GM20431 (cell line): ENCODE data around the gene DPM2.

Experiments
- in situ Hi-C: fragments of 300-500 bp; cut with MseI, MboI; formaldehyde crosslinking; loops from one replicate; pipeline ENCODE4 v1.15.0; 2020; ENCODE audit warnings: low sequenced_read_pairs; ENCODE audit not compliant: unreplicated experiment

DPM2 gene

DNA sequence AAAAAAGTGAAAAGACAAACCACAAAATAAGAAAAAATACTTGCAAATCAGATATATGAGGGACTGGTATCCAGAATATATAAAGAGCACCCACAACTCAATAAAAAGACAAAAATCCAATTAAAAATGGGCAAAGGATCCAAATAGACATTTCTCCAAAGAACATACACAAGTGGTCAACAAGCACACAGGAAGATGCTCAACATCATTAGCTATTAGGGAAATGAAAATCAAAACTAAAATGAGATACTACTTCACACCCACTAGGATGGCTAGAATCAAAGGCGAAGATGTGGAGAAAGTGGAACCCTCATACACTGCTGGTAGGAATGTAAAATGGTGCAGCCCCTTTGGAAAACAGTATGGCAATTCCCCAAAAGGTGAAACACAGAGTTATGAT is 21.1 kb upstream of the DPM2 start:
- in situ Hi-C loops, result no loop called here

DNA sequence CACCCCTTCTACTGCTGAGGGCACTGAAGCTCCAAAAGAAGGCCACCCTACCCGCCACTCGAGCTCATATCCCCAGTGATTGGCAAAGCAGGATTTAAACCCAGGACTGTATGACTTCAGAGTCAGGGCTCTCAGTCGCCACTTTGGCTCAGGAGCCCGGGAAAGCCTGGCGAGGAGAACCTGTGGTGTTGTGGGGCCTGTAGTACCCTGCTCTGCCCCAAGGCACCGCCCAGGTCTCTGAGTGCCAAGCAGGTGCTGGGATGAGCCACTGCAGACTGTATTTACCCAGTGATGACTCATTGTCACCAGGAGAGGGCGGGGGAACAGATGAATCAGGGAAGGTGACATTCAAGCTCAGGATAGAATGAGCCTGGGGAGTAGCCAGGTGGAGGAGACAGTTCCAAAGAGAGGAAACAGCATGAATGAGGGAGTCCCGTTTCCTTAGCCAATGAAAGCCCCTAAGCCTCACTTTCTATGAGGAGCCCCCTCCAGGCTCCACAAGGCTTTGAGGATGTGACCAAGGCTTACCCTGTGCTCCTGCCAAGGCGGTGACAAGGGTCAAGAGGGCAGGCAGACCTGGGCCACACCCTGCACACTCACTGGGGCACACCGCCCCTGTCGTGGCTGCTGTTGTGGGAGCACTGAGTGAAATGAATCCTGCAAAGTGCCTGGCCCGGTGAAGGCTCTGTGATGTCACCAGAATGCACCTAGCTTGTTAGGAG is 17.8 kb upstream of the DPM2 start:
- in situ Hi-C loops, result no loop called here

DNA sequence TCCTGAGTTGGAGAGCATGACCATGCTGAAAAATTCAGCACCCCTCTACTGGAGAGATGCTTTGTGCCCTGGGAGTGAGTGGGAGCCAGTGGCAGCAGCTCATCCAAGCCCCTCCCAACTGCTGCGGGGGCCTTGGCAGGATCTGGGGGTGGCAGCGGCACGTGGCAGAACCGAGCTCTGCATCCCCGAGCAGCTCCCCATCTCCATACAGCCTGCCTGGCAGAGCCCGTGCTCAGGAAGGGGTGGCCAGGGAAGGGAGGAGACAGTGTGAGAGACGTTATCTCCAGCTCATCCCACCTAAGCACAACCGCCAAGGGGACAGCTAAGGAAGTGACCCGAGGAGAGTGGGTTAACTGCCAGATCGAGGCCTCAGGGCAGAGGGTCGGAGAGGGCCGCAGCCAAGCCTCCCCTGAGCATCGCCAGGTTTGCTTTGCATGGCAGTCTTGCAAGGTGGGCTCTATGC is 17.2 kb upstream of the DPM2 start:
- in situ Hi-C loops, result no loop called here

DNA sequence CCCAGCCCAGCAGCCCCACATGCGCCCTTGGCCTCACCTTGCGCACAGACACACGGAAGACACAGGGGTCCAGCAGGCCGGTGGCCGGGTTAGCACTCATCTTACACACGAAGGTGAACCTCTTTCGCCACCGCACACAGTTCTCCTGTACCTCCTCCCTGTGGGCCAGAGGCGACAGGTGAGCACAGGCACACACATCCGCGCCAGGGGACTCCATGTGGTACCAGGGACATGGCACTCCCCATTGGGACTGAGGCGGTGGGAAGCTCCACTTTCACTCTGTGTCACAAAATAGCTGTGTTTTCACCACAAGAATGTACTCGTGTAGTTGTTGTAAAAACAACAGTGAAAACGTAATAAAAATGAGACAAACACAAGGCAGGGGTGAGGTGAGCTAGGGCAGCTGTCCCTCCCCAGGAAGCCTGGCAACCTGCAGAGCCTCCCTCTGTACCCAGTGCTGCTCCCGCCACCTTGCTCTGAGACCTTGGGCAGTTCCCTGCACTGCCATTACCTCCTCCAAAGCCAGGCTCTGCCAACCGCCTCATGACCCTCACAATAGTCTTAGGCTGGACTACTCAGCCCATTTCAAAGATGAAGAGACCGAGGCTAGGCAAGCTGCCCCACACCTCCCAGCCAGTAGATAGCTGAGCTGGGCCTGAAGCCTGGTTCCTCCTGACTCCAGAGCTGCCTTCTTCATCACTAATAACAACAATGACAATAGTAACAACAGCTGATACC is 16.3 kb upstream of the DPM2 start:
- in situ Hi-C loops, result no loop called here

DNA sequence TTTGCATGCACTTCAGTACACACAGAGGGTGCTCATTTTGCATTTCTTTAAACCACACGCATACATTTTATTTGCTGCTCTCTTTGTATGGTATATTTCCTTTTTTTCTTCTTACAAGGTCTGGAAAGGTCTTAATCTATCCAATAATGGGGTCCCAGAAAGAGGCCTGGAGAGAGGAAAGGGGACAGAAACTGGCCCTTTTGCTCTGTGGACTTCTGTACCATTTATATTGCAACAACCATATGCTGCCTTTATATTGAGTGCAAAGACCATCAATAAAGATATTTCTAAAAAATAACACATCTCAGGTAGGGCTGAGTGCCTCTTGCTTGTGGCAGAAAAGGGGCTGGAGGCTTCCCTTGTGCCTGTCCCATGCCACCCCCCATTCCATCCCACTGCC is 15.5 kb upstream of the DPM2 start:
- in situ Hi-C loops, result no loop called here

DNA sequence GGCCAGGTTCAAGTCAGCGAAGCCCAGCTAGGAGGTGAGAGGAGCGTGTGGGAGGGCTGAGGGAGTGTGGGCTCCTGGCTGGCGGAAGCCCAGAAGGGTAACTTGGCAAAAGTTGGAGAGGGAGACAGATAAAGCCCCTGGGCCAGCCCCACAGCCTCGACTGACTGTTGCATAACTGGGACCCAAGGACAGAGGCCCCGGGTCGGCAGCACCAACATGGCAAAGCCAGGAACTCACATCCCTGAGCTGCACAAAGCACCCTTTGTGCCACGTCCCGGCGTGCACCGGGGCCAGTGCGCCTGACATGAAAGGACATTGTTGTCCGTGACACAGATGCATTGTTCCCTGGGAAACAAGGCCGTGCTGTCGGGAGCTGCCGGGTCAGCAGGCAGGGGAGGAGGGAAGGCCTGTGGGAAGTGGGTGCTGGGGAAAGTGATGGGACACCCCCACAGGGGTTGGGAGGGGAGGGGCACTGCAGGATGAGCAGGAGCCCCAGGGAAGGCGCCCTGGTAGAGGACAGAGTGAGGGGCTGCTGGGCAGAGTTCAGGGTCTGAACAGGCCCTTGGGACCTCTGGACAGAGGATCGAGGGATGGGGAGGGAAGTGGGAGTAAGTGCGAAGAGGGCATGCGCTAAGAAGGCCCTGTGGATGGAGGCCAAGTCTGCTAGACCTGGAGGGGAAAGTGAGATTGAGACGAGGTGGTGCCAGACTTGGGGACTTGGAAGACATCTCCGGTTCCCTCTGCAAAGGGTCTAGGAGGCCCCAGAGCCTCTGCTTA is 13.0 kb upstream of the DPM2 start:
- in situ Hi-C loops, result no loop called here

DNA sequence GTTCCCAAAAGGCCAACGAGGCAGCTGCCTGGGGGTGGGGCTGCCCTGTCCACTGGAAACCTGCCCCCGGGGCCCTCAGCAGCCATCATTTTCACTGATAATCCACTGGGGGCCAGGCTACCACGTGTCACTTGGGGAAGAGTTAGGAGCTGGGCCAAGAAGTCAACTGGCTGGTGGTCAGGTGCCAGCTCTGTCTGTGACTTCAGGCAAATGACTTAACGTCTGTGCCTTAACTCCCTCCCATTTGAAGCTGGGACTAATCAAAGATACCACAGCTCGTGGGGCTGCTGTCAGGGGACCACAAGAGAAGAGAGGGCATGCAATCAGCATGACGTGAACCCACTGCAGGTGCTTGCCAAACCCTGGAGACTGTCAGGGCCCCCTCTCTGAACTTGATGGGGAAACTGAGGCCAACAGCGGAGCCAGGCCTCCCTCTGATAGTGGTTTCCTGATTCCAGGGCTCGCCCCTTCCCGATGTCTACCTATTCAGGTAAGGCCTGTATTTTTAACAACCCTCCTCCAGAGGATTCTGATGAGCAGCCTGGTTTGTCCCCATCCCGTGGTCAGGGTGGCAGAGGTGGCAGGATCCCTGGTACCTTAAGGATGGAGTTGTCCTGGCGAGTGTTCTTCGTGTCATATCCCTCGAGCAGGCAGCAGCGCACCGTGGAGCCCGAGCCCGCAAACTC is 12.3 kb upstream of the DPM2 start:
- in situ Hi-C loops, result no loop called here

DNA sequence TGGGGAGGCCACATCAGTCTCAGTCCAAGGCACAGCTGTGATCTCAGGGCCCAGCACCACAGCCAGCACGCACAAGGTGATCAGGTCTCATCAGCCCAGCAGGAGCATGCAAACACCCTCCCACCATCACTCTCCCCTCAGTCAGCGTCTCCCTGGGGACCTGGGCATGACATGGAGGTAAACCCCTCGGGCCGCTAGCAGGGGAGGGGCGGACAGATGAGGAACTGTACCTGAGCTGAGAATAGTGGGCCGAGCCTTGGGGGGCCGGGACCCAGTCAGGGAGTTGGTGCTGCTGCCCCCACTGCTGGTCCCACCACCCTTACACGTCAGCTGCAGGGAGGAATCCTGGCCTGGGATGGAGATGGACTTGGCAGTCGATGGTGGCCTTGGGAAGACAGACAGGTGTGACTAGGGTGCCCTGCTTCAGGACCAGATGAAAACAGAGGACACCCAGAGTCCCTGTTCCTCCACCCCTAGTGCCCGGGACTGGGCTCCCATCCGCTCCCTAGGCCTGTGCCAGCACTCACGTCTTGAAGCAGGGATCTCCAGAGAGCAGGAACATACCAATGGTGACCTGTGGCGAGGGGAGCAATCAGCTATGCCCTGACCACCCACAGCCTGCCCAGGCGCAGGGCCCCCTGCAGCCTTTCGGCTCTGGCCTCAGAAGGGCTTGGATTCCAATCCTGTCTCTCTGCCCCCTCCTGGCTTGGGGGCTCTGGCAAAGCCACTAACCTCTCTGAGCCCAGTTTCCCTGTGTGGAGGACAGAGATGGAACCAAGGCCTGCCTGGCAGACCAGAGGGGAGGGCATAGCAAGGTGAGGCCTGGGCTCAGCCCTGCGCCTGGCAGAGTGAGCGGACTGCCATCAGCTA is 10.4 kb upstream of the DPM2 start:
- in situ Hi-C loops, result no loop called here

DNA sequence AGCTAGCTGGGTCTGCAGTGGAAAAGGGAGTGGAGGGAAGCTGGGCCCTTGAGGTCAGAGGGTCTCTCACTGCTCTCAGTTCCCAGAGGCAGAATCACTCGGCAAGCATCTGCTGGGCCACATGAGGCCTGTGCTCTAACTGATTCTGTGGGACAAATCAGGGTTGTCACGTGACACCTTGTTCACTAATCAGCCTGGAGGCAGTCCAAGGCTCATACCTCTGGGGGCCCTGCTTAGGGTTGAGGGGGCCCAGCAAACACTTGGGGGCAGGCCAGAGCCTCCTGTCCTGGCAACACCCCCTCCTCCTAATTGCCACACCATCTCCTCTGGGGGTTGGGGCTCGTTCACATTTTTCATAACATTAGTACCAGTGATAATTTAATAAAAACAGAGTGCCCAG is 9.1 kb upstream of the DPM2 start:
- in situ Hi-C loops, result no loop called here

DNA sequence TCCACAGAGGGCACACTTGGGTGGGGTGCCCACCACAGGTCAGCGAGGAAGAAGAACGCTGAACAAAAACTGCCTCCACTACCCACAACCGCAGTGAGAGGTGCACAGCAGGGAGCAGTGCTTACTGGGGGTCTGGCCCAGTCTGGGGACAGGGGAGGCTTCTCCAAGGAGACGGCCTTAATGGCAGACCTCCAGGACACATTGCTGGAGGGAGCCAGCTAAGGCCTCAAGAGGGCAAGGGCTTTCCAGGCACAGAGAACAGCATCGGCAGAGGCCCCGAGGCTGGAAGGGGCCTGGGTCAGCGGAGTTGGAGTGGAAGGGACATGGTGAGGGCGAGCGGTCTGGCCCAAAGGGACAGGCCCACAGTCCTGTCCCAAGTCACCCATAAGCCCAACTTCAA is 8.3 kb upstream of the DPM2 start:
- in situ Hi-C loops, result no loop called here

DNA sequence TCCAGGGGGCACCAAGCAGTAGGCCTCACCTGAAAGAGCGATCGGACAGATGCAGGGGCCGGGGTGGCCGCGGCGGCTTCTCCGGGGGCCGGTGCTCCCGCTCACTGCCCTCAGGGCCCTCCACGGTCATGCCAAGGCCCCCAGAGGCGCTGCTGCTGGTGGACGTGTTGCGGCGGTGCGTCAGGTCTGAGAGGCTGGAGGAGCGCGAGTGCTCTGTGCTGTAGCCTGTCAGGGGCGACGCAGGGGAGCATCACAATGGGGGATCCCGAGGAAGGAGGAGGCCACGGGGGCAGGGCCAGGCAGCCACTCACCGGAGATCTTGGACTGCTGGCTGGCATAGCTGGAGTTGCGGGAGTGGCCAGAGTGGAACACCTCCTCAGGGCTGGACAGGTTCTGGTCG is 7.7 kb upstream of the DPM2 start:
- in situ Hi-C loops, result no loop called here

DNA sequence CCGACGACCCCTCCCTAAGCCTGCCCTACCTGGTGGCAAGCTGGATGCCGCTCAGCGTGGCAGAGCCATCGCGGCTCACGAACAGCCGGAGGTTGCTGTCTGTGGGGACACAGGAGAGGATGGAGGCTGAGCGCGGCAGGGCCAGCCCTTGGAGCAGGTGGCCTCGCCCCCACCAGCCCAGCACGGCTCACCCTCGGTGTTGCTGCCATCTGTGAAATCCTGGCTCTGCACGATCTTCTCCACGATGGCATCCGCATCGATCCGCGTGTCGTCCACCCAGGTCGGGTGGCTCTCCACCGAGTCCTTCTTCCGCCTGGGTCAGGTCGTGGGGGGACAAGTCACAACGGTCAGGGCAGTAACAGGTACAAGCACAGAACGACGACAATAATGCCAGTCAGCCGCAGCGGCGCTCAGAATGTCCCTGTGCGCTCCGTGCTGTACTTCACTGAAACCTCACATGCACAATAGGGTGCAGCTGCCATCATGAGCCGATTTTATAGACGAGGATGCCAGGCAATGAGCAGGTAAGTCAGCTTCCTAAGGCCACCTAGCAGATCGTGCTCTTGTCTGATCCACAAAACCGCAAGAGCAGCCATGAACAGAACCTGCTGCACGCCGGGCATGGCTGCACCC is 7.0 kb upstream of the DPM2 start:
- in situ Hi-C loops, result loop anchor here (5.0 kb wide), 1 partner anchor 93 kb away; no protein-coding TSS in a partner anchor

DNA sequence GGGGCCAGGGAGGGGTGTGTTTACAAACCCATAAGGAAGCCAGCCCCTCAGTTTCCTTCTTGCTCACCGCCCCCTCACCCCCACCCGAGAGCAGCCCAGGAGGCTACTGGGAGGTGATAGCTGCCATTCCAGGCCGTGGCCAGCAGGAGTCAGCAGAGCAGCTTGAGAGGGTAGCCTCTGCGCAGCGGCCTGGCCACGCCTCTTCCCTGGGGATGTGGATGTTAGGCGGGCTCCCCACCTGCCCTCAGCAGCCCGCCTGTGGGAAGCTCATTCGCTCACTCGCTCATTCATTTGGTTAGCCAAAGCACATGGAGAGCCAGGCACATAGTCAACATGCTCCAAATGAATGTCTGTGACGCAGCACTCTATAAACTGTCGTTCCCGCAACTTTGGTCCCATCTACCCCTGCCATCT is 6.1 kb upstream of the DPM2 start:
- in situ Hi-C loops, result loop anchor here (5.0 kb wide), 1 partner anchor 94 kb away; no protein-coding TSS in a partner anchor

DNA sequence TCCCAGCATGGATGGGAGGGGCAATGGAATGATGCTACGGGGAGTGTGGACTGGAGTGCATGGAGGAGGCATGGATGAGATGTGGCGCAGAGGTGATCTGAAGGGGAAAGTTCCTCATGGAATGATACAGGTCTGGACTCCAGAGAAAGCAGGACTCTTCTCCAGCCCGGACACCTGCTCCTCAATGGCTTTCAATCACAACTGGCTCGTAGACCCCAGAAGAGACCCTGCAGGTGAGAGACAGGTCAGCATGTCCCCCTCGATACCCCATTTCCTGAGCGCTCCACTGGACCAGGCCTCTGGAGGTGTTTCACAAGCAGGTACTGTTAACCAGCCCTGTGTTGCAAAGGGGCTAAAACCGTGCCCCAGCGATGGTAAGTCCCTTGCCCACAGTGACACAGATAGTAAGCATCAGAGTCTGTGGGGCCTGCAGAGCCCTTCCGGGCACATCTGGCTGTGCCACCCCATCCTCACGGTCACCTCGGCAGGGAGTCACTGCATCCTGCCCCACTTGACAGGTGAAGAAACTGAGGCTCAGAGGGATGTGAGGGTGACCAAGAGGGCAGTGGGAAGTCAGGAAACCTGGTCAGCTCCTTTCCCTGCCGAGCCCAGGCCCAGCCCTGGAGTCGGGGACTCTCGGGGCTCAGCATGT is 5.5 kb upstream of the DPM2 start:
- in situ Hi-C loops, result loop anchor here (5.0 kb wide), 1 partner anchor 94 kb away; no protein-coding TSS in a partner anchor

DNA sequence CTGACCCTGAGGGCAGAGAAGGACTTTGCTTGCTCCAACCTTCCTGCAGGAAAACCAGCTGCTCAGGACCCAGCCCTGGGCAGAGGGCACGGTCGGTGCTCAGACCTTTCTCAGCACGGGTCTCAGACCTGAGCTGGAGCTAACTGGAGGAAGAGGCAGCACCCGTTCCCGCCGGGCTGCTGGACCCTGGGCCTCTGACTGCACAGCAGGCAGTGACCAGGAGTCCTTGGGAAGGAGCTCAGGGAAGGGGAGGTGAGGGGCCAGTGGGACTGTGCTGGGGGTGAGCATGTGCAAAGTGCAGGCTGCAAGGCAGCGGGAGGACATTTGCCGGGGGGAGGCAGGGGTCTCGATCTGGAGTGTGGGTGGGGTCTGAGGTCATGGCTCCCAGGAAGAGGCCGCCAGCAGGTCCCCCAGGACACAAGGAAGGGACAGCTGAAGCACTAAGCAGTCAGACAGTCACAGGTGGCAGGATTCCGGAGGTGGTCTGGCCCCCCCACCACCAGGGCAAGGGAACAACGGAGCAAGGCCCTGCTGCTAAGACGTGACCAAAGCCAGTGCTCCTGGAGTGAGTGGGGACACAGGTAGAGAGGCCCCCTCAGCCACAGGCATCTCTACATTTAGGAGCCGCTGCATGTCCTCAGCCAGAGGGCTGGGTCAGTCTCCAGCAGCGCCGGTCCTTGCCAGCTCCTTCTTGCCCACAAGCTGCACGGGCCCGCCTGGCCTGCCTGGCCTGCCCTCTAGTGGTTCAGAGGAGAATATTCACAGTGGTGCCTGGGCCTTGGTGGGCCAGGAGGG is 4.8 kb upstream of the DPM2 start:
- in situ Hi-C loops, result loop anchor here (5.0 kb wide), 1 partner anchor 95 kb away; no protein-coding TSS in a partner anchor

DNA sequence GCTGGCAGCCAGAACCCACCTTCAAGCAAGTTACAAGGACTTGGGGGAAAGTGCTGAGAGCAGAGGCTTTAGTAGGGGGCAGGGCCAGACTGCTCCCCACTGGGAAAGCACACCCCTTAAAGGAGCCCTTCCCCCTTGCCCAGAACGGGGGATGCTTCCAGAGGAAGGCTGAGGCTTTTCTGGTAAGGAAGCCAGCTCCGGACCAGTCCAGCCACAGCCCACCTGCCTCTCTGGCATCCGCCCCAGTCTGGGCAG is 4.2 kb upstream of the DPM2 start:
- in situ Hi-C loops, result loop anchor here (5.0 kb wide), 1 partner anchor 95 kb away; no protein-coding TSS in a partner anchor

DNA sequence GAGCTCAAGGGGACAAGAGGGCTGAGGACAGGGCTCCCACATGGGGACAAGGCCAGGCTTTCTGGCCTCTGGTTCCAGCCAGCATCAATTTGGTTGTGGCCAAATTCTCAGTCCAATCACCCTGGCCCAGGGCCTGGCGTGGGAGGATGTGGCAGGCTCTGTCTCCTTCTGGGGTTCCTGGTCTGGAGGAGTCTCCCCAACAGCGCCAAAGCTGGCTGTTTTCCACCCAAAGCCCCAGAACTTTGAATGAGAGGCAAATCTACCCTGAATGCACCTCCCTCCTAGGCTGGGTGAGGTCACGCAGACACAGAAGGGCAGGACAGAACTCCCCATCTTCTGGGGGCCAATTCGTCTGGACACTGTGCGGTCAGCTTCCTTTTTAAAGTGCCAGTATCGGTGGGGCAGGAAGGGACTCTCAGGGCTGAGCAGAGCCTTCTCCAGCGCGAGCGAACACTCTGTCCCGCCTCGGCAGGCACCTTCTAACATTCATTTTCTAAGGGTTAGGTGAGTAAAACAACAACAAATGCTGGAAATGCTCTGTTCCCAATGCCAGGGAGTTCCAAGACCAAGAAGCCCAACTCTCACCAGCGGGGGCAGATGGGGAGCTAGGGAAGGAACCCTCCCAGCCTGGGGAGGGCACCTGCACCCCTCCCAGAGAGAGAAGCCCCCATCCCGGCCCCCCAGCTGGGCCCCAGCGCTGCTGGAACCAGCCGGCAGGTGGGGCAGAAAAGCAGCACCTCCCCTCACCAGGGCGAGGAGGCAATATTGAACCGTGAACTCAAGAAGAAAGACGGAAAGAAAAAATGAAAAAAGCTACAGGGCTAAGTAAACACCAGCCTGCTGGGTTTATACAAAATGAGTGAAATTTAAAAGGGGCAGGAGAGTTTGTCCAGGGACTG is 3.7 kb upstream of the DPM2 start:
- in situ Hi-C loops, result loop anchor here (5.0 kb wide), 1 partner anchor 96 kb away; no protein-coding TSS in a partner anchor
